ENCODE results near the gene TMEFF2.

- TF ChIP-seq CTCF (IDR thresholded peaks at IDR 0.05): no peak
- TF ChIP-seq POLR2AphosphoS5 (IDR thresholded peaks at IDR 0.05; ENCODE audit: insufficient read depth in 1 of 2, low read depth in 1 of 2): no peak
- no peak for TF ChIP-seq POLR2A (IDR thresholded peaks at IDR 0.05)
Measured at GRCh38 chr2:192148620-192149321, 46.0 kb downstream of the TMEFF2 start.
